Activated naive CD8-positive, alpha-beta T cell treated with anti-CD3 and anti-CD28 coated beads, Interleukin-2, amount 10 ng/mL, durations not matched to agents 7 days and 5 days (primary cell): ENCODE results near the gene ABCC8. TPM values are rescaled to one million over a fixed set of nuclear protein-coding genes. Genes with fewer than 3 reads are reported as not detected.

Source experiments
- ATAC-seq: fragments of 150-1000 bp; cut with Tn5 transposase; one replicate; pipeline ENCODE4 v1.10.0; 2021; ENCODE audit warnings: low read depth, moderate library complexity
- POLR2A ChIA-PET: fragments of 350-600 bp; sonication (Branson Sonifier 250); formaldehyde crosslinking; loops from one replicate; lab custom pipeline; 2021; ENCODE audit warnings: antibody characterized with exemption; lab: Charles Lee
- DNase-seq: peaks from one replicate; pipeline ENCODE4 v3.0.0; 2021
- H3K27ac Mint-ChIP-seq: one replicate; pipeline ENCODE4 v1.8.0; 2022; ENCODE audit warnings: mild to moderate bottlenecking, mixed read lengths
- H3K27me3 Mint-ChIP-seq: one replicate; pipeline ENCODE4 v1.8.0; 2022; ENCODE audit warnings: mild to moderate bottlenecking, moderate library complexity, mixed read lengths
- H3K36me3 Mint-ChIP-seq: one replicate; pipeline ENCODE4 v1.8.0; 2021; ENCODE audit warnings: mild to moderate bottlenecking, mixed read lengths
- H3K4me1 Mint-ChIP-seq: one replicate; pipeline ENCODE4 v1.8.0; 2021; ENCODE audit warnings: mixed read lengths
- H3K4me3 Mint-ChIP-seq: one replicate; pipeline ENCODE4 v1.8.0; 2022; ENCODE audit warnings: mild to moderate bottlenecking, moderate library complexity, mixed read lengths
- H3K9me3 Mint-ChIP-seq: one replicate; pipeline ENCODE4 v1.8.0; 2021; ENCODE audit warnings: mixed read lengths
- total RNA-seq, 2 experiments: library from RNA; stranded (reverse); gene quantifications; one replicate each; pipeline ENCODE4 v1.2.3, GENCODE V29; 2021

The ABCC8 gene
- total RNA-seq, 2 experiments from 2014 or later: not detected

GRCh38 chr11:17475666-17476316 is 854 bp downstream of the ABCC8 start:
- ATAC-seq: no peak
- Mint-ChIP-seq H3K4me1 (peaks cover 7% of the 10 kb centered on the region), H3K36me3 (no peaks in the 10 kb centered on the region), H3K27ac (no peak overlapping the region), H3K27me3 (peaks cover 86% of the 10 kb centered on the region), H3K4me3 (peak overlapping the region; percentile 65), H3K9me3 (no peaks in the 10 kb centered on the region)
- DNase-seq: no peak
- POLR2A ChIA-PET: no interaction called here

GRCh38 chr11:17473071-17473744 is 3.4 kb downstream of the ABCC8 start:
- H3K36me3 Mint-ChIP-seq: no peaks in the 10 kb centered on the region
- H3K27ac Mint-ChIP-seq: no peak overlapping the region
- H3K27me3 Mint-ChIP-seq: peaks cover 69% of the 10 kb centered on the region
- ATAC-seq: no peak
- no peak overlapping the region for H3K4me3 Mint-ChIP-seq
- H3K9me3 Mint-ChIP-seq: no peaks in the 10 kb centered on the region
- peaks cover 4% of the 10 kb centered on the region for H3K4me1 Mint-ChIP-seq
- POLR2A ChIA-PET: no interaction called here
- no peak for DNase-seq

GRCh38 chr11:17472467-17472866 is 4.2 kb downstream of the ABCC8 start:
- Mint-ChIP-seq H3K4me1 (peaks cover 4% of the 10 kb centered on the region), H3K27ac (no peak overlapping the region), H3K27me3 (peaks cover 65% of the 10 kb centered on the region), H3K36me3 (no peaks in the 10 kb centered on the region), H3K9me3 (no peaks in the 10 kb centered on the region), H3K4me3 (no peak overlapping the region)
- ATAC-seq: no peak
- no peak for DNase-seq
- POLR2A ChIA-PET: no interaction called here

DNA sequence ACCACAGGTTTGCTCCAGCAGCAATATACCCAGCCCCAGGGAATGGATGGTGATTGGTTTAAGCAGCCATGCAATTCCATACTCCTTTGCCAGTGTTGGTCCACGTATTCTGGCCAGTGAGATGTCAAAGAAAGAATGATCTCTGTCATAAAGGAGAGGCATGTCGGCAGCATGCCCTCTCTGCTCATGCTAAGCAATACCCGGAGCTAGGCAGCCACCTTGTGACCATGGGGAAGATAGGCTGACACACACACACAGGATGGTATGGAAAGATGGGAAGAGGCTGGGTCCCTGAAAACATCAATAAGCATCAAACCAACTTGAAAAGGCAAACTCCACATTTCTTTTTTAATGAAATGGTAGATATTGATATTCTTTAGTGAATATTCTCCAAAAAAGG is 5.1 kb downstream of the ABCC8 start:
- Mint-ChIP-seq H3K4me1 (peaks cover 4% of the 10 kb centered on the region), H3K36me3 (no peaks in the 10 kb centered on the region), H3K4me3 (no peak overlapping the region), H3K9me3 (no peaks in the 10 kb centered on the region), H3K27me3 (peaks cover 62% of the 10 kb centered on the region), H3K27ac (no peak overlapping the region)
- POLR2A ChIA-PET: no interaction called here
- ATAC-seq (no peak), DNase-seq (no peak)

- peaks cover 57% of the 10 kb centered on the region for H3K27me3 Mint-ChIP-seq
- no peaks in the 10 kb centered on the region for H3K36me3 Mint-ChIP-seq
- DNase-seq (no peak), ATAC-seq (no peak)
- no peaks in the 10 kb centered on the region for H3K4me1 Mint-ChIP-seq
- POLR2A ChIA-PET: no interaction called here
- H3K27ac Mint-ChIP-seq: no peak overlapping the region
- H3K9me3 Mint-ChIP-seq: no peaks in the 10 kb centered on the region
- no peak overlapping the region for H3K4me3 Mint-ChIP-seq
Observed at GRCh38 chr11:17469998-17470397, 6.6 kb downstream of the ABCC8 start.

GRCh38 chr11:17468122-17468521 is 8.5 kb downstream of the ABCC8 start:
- ATAC-seq (no peak), DNase-seq (no peak)
- POLR2A ChIA-PET: no interaction called here
- Mint-ChIP-seq H3K36me3 (no peaks in the 10 kb centered on the region), H3K27me3 (peaks cover 42% of the 10 kb centered on the region), H3K4me3 (no peak overlapping the region), H3K4me1 (no peaks in the 10 kb centered on the region), H3K9me3 (no peaks in the 10 kb centered on the region), H3K27ac (no peak overlapping the region)

GRCh38 chr11:17463546-17464174 is 13.0 kb downstream of the ABCC8 start:
- Mint-ChIP-seq H3K36me3 (no peaks in the 10 kb centered on the region), H3K9me3 (no peaks in the 10 kb centered on the region), H3K4me1 (no peaks in the 10 kb centered on the region), H3K27me3 (peaks cover 27% of the 10 kb centered on the region), H3K27ac (no peak overlapping the region), H3K4me3 (no peak overlapping the region)
- ATAC-seq (no peak), DNase-seq (no peak)
- POLR2A ChIA-PET: no interaction called here

- no peak for ATAC-seq
- Mint-ChIP-seq H3K4me1 (no peaks in the 10 kb centered on the region), H3K4me3 (no peak overlapping the region), H3K27ac (no peak overlapping the region), H3K36me3 (no peaks in the 10 kb centered on the region), H3K9me3 (no peaks in the 10 kb centered on the region), H3K27me3 (peaks cover 32% of the 10 kb centered on the region)
- POLR2A ChIA-PET: no interaction called here
- no peak for DNase-seq
Observed at GRCh38 chr11:17462940-17463339, 13.7 kb downstream of the ABCC8 start.

DNA sequence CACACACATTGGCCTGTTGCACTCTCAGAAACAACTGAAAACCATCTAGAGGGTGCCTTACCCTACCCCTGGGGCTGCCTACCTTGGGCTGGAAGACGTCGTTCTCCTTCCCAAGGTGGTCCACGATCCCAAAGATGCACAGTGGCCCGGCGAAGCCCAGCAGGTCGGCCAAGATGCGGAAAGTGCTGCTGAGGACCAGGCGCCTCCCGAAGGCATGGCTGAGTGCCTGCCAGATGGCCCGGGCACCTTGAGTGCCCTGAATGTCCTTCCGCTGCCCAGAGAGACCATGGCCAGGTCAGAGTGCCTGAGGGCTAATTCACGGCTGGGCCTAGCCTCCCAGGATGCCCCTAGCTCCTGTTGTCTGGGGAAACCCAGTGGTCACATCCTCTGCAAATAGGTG is 16.2 kb downstream of the ABCC8 start:
- ATAC-seq (no peak), DNase-seq (no peak)
- Mint-ChIP-seq H3K9me3 (no peaks in the 10 kb centered on the region), H3K27ac (no peak overlapping the region), H3K27me3 (peaks cover 29% of the 10 kb centered on the region), H3K4me1 (peaks cover 2% of the 10 kb centered on the region), H3K4me3 (no peak overlapping the region), H3K36me3 (no peaks in the 10 kb centered on the region)
- POLR2A ChIA-PET: no interaction called here

- ATAC-seq: no peak
- Mint-ChIP-seq H3K27me3 (peaks cover 22% of the 10 kb centered on the region), H3K36me3 (no peaks in the 10 kb centered on the region), H3K4me1 (peaks cover 2% of the 10 kb centered on the region), H3K4me3 (no peak overlapping the region), H3K27ac (no peak overlapping the region), H3K9me3 (no peaks in the 10 kb centered on the region)
- DNase-seq: no peak
- POLR2A ChIA-PET: no interaction called here
Observed at GRCh38 chr11:17459236-17459896, 17.3 kb downstream of the ABCC8 start.

DNA sequence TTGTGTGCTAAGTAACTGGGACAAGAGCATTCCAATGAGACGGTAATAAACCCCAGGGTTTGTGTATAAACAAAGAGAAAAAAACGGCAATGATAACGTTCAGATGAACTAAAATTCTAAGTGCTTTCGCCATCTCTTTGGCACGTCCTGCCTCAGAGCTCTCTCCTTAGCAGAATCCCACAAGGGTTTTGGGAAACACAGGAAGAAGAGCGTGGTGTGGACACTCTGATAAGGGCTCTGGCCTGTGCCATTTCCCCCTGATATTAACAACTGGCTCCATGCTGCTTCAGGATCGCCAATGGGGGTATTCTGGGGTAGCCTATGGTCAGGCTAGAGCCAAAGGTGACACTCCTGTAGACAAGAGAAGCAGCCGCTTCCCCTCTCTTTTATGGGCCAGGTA is 18.4 kb downstream of the ABCC8 start:
- H3K27me3 Mint-ChIP-seq: peaks cover 22% of the 10 kb centered on the region

GRCh38 chr11:17457396-17458173 is 19.1 kb downstream of the ABCC8 start:
- no peak for DNase-seq
- peak overlapping the region; percentile 3 for H3K27ac Mint-ChIP-seq
- no peak overlapping the region for H3K4me3 Mint-ChIP-seq
- H3K9me3 Mint-ChIP-seq: no peaks in the 10 kb centered on the region
- POLR2A ChIA-PET: interaction anchor here (0.6 kb wide), 1 partner anchor 319 kb away, joined by 3 read pairs; no protein-coding TSS in a partner anchor
- peaks cover 2% of the 10 kb centered on the region for H3K4me1 Mint-ChIP-seq
- no peak for ATAC-seq
- H3K27me3 Mint-ChIP-seq: peaks cover 22% of the 10 kb centered on the region
- no peaks in the 10 kb centered on the region for H3K36me3 Mint-ChIP-seq

More for the DNA sequence above, 18.4 kb downstream of the ABCC8 start:
- DNase-seq: no peak
- no peak overlapping the region for H3K4me3 Mint-ChIP-seq
- peaks cover 2% of the 10 kb centered on the region for H3K4me1 Mint-ChIP-seq
- no peak overlapping the region for H3K27ac Mint-ChIP-seq
- H3K36me3 Mint-ChIP-seq: no peaks in the 10 kb centered on the region
- ATAC-seq: no peak
- POLR2A ChIA-PET: no interaction called here
- no peaks in the 10 kb centered on the region for H3K9me3 Mint-ChIP-seq

- H3K36me3 Mint-ChIP-seq: no peaks in the 10 kb centered on the region
- no peak overlapping the region for H3K27ac Mint-ChIP-seq
- ATAC-seq (no peak), DNase-seq (no peak)
- H3K9me3 Mint-ChIP-seq: no peaks in the 10 kb centered on the region
- no peak overlapping the region for H3K4me3 Mint-ChIP-seq
- H3K4me1 Mint-ChIP-seq: peaks cover 2% of the 10 kb centered on the region
- peaks cover 26% of the 10 kb centered on the region for H3K27me3 Mint-ChIP-seq
- POLR2A ChIA-PET: no interaction called here
Observed at GRCh38 chr11:17452668-17453067, 24.0 kb downstream of the ABCC8 start.
